Measurements from ENCODE around the gene RPGRIP1.
"Not testable (repeated sequence)": the region's sequence is repeated elsewhere in the genome, so short reads cannot be mapped to it uniquely, and the experiment has no call there.

The RPGRIP1 gene

DNA sequence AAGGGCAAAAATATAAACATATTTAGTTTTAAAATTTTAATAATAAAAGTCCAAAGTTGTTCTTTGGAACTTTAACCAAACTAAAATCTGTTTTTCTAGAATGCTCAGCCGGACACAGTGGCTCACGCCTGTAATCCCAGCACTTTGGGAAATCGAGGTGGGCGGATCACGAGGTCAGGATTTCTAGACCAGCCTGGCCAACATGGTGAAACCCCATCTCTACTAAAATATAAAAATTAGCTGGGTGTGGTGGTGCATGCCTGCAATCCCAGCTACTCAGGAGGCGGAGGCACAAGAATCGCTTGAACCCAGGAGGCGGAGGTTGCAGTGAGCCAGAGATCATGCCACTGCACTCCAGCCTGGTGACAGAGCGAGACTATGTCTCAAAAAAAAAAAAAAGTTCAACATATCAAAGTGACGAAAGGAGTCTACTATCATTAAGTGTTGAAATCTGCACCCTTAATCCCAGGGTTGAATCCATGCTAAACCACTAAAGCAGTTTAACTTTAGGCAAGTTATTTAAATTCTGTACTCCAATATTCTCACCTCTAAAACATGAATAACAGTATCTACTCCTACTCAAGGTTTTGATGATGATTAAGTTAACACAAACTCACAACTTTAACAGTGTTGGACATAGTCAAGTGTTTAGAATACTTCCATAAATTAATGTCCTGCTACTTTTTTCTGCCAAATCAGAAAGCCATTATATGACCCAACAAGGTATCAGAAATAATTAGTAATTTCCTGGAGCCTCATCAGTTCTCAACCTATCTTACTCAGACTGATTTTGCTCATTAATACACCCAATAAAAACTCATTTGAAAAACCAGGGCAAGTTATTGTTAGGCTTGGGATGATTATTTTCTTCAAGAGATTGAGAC is 21.6 kb upstream of the RPGRIP1 start:
- DNase-seq (ENCODE audit: low read depth in 1 of 2, low spot score in 1 of 2), result no peak

GRCh38 chr14:21258889-21259787 is 20.7 kb upstream of the RPGRIP1 start:
- no peak for DNase-seq (ENCODE audit: low read depth in 1 of 2, low spot score in 1 of 2)

GRCh38 chr14:21261824-21262223 is 18.1 kb upstream of the RPGRIP1 start:
- no peak for DNase-seq (ENCODE audit: low read depth in 1 of 2, low spot score in 1 of 2)

- no peak for DNase-seq (ENCODE audit: low read depth in 1 of 2, low spot score in 1 of 2)
Measured at GRCh38 chr14:21262410-21262809, 17.5 kb upstream of the RPGRIP1 start.

- DNase-seq (ENCODE audit: low read depth in 1 of 2, low spot score in 1 of 2), result no peak
Measured at GRCh38 chr14:21263284-21264024, 16.4 kb upstream of the RPGRIP1 start.

DNA sequence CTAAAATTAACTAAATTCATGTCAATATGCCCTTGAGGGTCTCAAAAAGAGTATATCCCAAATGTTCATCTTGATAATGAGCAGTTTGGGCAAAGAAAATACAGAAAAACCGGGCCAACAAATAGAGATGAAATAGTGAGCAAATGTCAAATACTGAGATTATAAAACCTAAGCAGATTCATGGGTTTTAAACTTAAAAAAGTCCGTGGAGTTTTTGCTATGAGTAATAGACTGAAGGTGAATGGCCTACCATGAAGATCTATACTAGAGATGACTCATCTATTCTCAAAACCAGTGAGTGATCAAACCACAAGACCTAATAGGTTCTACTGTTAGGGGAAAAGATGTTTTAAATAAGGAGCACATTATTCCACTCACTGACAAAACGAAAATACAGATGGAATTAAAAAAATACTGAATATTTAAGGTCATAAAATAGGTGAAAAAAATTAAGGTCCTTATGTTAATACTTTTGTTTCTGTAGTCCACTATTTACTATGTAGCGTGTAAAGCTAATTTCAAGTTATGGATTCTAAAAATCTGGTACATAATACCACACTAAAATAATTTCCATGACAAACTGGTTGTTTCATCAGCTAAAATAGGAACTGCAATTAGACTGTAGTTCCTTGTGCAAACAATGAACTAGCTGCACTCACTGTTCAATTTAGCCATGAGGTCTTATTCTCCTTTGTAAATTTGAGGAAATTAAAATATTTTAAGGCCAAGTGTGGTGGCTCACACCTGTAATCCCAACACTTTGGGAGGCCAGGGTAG is 15.7 kb upstream of the RPGRIP1 start:
- no peak for DNase-seq (ENCODE audit: low read depth in 1 of 2, low spot score in 1 of 2)

DNA sequence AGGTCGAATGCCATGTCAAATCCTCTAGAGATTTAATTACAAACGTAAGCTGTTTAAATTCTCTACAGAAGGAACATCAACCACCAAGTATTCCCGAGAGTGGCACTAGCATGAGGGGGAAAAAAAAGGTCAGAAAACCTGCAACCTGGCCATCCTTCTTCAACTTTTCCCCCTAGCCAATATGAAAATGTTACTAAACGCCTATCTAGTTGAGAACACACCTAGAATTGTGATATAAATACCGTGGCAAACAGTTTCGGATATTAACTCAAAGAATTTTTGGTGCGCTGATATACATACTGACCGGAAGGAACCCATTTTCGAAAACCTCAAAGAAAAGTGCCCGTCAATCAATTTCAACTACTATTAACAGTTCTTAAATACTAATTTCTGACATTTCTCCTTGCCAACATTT is 12.4 kb upstream of the RPGRIP1 start:
- DNase-seq (ENCODE audit: low read depth in 1 of 2, low spot score in 1 of 2), result no peak

- no peak for DNase-seq (ENCODE audit: low read depth in 1 of 2, low spot score in 1 of 2)
Measured at GRCh38 chr14:21267886-21268616, 11.8 kb upstream of the RPGRIP1 start.

DNA sequence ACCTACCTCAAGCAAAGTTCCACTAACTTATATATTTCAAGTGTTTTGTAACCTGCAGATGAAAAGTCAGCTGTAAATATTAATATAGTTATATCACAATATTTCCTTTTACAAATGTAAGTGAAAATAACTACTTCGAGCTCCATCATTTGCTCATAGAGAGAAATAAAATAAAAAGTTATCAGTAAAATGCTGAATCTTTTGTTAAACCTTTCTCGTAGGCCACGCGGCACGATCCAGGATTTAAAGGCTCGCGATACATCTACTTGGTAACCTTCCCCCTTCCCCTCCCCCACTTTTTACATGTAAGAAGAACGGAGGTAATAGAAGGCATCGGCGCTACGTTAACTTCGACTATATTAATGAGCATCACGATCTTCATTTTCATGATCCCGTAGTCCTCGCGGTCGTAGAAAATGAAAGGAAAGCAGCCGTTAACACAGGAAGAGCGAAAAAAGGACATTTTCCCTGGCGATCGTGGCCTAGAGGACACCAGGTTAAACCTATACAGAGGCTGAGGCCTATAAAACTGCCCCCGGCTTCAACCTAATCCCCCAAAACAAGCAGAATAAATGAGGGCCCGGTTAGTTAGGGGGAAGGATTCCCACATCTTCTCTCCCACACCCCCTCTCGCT is 11.1 kb upstream of the RPGRIP1 start:
- no peak for DNase-seq (ENCODE audit: low read depth in 1 of 2, low spot score in 1 of 2)

- DNase-seq (ENCODE audit: low read depth in 1 of 2, low spot score in 1 of 2), result peak; percentile 100
Measured at GRCh38 chr14:21269252-21270046, 10.4 kb upstream of the RPGRIP1 start, which contains the start of gene HNRNPC. Gene HNRNPC (minus strand): TSS chr14:21269442. CDS start chr14:21234193, 35,249 bp downstream.

GRCh38 chr14:21272661-21273060 is 7.2 kb upstream of the RPGRIP1 start:
- not testable (repeated sequence) for DNase-seq (ENCODE audit: low read depth in 1 of 2, low spot score in 1 of 2)

GRCh38 chr14:21275261-21275858 is 4.5 kb upstream of the RPGRIP1 start:
- no peak for DNase-seq (ENCODE audit: low read depth in 1 of 2, low spot score in 1 of 2)

- DNase-seq (ENCODE audit: low read depth in 1 of 2, low spot score in 1 of 2), result no peak
Measured at GRCh38 chr14:21278632-21279031, 1.3 kb upstream of the RPGRIP1 start.

- DNase-seq (ENCODE audit: low read depth in 1 of 2, low spot score in 1 of 2), result not testable (repeated sequence)
Measured at GRCh38 chr14:21281917-21282316, 2.0 kb downstream of the RPGRIP1 start.

GRCh38 chr14:21286516-21286915 is 6.6 kb downstream of the RPGRIP1 start:
- not testable (repeated sequence) for DNase-seq (ENCODE audit: low read depth in 1 of 2, low spot score in 1 of 2)

- DNase-seq (ENCODE audit: low read depth in 1 of 2, low spot score in 1 of 2), result no peak
Measured at GRCh38 chr14:21287168-21287567, 7.3 kb downstream of the RPGRIP1 start.

GRCh38 chr14:21294026-21294425 is 14.1 kb downstream of the RPGRIP1 start:
- not testable (repeated sequence) for DNase-seq (ENCODE audit: low read depth in 1 of 2, low spot score in 1 of 2)

DNA sequence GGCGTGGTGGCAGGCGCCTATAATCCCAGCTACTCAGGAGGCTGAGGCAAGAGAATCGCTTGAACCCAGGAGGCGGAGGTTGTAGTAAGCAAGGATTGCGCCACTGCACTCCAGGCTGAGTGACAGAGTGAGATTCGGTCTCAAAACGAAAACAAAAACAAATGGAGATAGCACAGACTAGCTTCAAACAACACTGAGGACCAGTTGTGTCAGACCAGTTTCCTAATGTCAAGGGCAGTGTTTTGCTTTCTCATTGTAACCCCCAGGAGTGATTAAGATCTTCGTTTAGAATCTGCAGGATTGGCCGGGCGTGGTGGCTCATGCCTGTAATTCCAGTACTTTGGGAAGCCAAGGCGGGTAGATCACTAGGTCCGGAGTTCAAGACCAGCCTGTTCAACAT is 18.5 kb downstream of the RPGRIP1 start:
- DNase-seq (ENCODE audit: low read depth in 1 of 2, low spot score in 1 of 2), result no peak
